Psoas muscle (tissue), 8 donors: ENCODE data around the gene NDUFB5. TPM values are rescaled to one million over a fixed set of nuclear protein-coding genes. Genes with fewer than 3 reads are reported as not detected.

ENCODE experiments used
- ATAC-seq, 4 donors: fragments of 200-7000 bp; cut with Tn5 transposase; one replicate each; pipeline ENCODE4 v1.9.1; 2020; ENCODE audit warnings: moderate library complexity in 3 of 4, mild to moderate bottlenecking in 2 of 4
- DNase-seq, 2 donors: peaks; one replicate each; pipeline ENCODE4 v3.0.0-alpha.2; 2020
- H3K27ac ChIP-seq: fragments of 200-600 bp; one replicate; pipeline ENCODE4 v1.8.0; 2022
- H3K27me3 ChIP-seq, 3 donors: fragments of 200-600 bp in 1 of 3; one replicate each; pipeline versions ENCODE4 v1.6.1 to v1.8.0; 2013 to 2022; ENCODE audit warnings: low read length in 2 of 3, mild to moderate bottlenecking in 2 of 3, moderate library complexity in 1 of 3; ENCODE audit not compliant: insufficient read depth in 3 of 3
- H3K36me3 ChIP-seq, 2 donors: fragments of 200-600 bp in 1 of 2; one replicate each; pipeline versions ENCODE4 v1.6.1 to v1.8.0; 2013 to 2022; ENCODE audit warnings: low read depth in 1 of 2, mild to moderate bottlenecking in 1 of 2, moderate library complexity in 1 of 2; ENCODE audit not compliant: insufficient read depth in 1 of 2
- H3K4me1 ChIP-seq: fragments of 200-600 bp; one replicate; pipeline ENCODE4 v1.8.0; 2022
- H3K4me3 ChIP-seq: fragments of 200-600 bp; one replicate; pipeline ENCODE4 v1.8.0; 2022; ENCODE audit warnings: mild to moderate bottlenecking
- H3K9me3 ChIP-seq: fragments of 200-600 bp; one replicate; pipeline ENCODE4 v1.8.0; 2022
- WGBS, 3 donors: extraction: QIAGEN DNeasy Blood & Tissue Kit; methylation state at CpG; one replicate each; pipeline versions ENCODE4 v1.1.6 to v1.1.7; 2013; 5-methylcytosine and 5-hydroxymethylcytosine counted together
- intact Hi-C, 2 donors: fragments of 100-400 bp; cut with DNase I; formaldehyde crosslinking; loops; one replicate each; pipeline versions ENCODE4 v1.11.0 to v1.14.2; 2022
- polyA plus RNA-seq, 3 donors: library from polyadenylated mRNA; stranded (reverse); fragments of 200-250 nt; gene quantifications; one replicate each; pipeline ENCODE4 v1.2.3, GENCODE V29; 2013
- total RNA-seq, 4 donors: library from RNA; stranded (reverse); fragmentation: NEBNext Ultra II Directional in 2 of 4; extraction: Animal tissue kit (Norgen Biotek cat#: 25700) in 2 of 4; gene quantifications; one replicate each; pipeline versions ENCODE4 v1.2.1 to v1.2.4, GENCODE V29; 2021 to 2023
- TF ChIP-seq, protein P1 (sequence below): fragments of 200-600 bp; IDR thresholded peaks from one replicate; pipeline ENCODE4 v1.8.0; 2022; ENCODE audit warnings: antibody characterized with exemption
- donor health status: healthy with polysubstance abuse.
- donor health status: DM: no; HTN: no; CAD: no; lungs with moderate emphysema.
- donor health status: Bipolar disorder and iron deficiency.
- donor health status: healthy.
- donor health status: DM: yes; HTN: yes; CAD: no.
- donor health status: DM: no; HTN: no; CAD: no.
- donor health status: DM: no; HTN: no; CAD: no.
- donor health status: DM: yes; HTN: yes; CAD: no.

The NDUFB5 gene
- total and polyA plus RNA-seq, 7 donors = 147 to 261 (median 181) TPM

DNA sequence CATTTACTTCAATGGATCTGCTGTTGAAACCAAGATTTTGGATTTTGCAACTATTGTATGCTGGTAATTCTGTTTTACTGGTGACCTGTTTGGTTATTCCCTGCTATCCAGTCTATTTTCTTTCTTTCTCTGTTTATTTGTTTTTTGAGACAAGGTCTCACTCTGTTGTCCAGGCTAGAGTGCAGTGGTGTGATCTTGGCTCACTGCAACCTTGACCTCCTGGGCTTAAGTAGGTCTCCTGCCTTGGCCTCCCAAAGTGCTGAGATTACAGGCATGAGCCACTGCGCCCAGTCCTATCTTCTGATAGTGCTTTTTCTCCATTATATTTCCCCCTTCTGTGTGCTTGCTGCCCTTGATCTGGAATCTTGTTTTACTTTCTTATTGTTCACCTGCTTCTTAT is 63.8 kb downstream of the NDUFB5 start:
- H3K4me1 ChIP-seq = peaks cover 75% of the 10 kb centered on the region
- H3K27me3 ChIP-seq = no peaks in the 10 kb centered on the region
- no peaks in the 10 kb centered on the region for H3K9me3 ChIP-seq
- WGBS, 3 donors = 94 to 100% (median 96%) methylated on average over 1 of the region's 1 CpG
- no peak overlapping the region for H3K4me3 ChIP-seq
- DNase-seq = no peak
- intact Hi-C loops = no loop called here
- H3K36me3 ChIP-seq = no peaks in the 10 kb centered on the region
- ATAC-seq = no peak
- TF ChIP-seq, protein P1, sequence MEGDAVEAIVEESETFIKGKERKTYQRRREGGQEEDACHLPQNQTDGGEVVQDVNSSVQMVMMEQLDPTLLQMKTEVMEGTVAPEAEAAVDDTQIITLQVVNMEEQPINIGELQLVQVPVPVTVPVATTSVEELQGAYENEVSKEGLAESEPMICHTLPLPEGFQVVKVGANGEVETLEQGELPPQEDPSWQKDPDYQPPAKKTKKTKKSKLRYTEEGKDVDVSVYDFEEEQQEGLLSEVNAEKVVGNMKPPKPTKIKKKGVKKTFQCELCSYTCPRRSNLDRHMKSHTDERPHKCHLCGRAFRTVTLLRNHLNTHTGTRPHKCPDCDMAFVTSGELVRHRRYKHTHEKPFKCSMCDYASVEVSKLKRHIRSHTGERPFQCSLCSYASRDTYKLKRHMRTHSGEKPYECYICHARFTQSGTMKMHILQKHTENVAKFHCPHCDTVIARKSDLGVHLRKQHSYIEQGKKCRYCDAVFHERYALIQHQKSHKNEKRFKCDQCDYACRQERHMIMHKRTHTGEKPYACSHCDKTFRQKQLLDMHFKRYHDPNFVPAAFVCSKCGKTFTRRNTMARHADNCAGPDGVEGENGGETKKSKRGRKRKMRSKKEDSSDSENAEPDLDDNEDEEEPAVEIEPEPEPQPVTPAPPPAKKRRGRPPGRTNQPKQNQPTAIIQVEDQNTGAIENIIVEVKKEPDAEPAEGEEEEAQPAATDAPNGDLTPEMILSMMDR = no peak
- peak overlapping the region; percentile 98 for H3K27ac ChIP-seq

DNA sequence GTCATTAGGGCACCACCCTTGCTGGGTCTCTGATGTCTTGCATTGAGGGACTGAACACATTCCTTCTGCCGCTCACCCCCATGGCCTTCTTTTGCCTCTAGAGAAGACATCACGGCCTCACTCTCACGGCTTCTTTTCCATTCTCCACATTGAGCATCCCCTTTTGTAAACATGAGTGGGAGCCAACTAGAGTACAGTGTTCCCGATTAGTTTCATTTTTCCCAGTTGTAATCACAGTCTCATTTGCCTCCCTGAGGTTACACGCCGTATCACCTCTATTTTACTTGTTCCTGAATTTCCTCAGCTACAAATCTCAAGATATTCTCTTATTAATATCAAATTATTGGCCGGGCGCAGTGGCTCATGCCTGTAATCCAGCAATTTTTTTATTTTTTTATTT is 65.7 kb downstream of the NDUFB5 start:
- Histone ChIP-seq H3K4me3 (peak overlapping the region; percentile 9), H3K27ac (peak overlapping the region; percentile 98), H3K4me1 (peaks cover 74% of the 10 kb centered on the region), H3K9me3 (no peaks in the 10 kb centered on the region), H3K36me3 (no peaks in the 10 kb centered on the region), H3K27me3 (no peaks in the 10 kb centered on the region)
- TF ChIP-seq, protein P1 = no peak
- ATAC-seq (no peak), DNase-seq (no peak)
- WGBS, 3 donors = 68 to 77% (median 75%) methylated on average over 8 of the region's 8 CpGs
- intact Hi-C loops = loop anchor here in 1 of 2 donors (5.0 kb wide), 1 partner anchor 37 kb away; no protein-coding TSS in a partner anchor

DNA sequence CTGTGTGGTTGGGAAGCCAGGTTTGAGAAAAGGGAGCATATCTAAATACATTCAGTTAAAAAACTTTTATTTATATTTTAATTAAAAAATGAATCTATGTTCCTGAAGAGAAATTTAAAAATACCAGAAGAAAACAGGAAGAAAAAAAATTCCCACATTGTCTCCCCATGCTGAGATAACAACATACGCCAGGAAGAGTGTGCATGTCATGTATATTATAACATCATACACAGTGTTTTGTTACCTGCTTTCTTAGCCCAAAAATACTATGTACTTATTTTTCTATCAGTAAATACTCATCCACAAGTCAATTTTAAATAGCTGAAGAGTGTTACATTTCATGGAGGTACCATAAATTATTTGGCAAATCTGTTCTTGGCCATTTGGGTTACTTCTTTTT is 66.7 kb downstream of the NDUFB5 start:
- Histone ChIP-seq H3K36me3 (no peaks in the 10 kb centered on the region), H3K27ac (peak overlapping the region; percentile 98), H3K27me3 (no peaks in the 10 kb centered on the region), H3K4me3 (peak overlapping the region; percentile 13), H3K9me3 (no peaks in the 10 kb centered on the region), H3K4me1 (peaks cover 65% of the 10 kb centered on the region)
- 72 to 87% (median 85%) methylated on average over 1 of the region's 1 CpG for WGBS, 3 donors
- DNase-seq (no peak), ATAC-seq (no peak)
- intact Hi-C loops = loop anchor here in 1 of 2 donors (5.0 kb wide), 1 partner anchor 36 kb away; no protein-coding TSS in a partner anchor
- TF ChIP-seq, protein P1 = no peak

DNA sequence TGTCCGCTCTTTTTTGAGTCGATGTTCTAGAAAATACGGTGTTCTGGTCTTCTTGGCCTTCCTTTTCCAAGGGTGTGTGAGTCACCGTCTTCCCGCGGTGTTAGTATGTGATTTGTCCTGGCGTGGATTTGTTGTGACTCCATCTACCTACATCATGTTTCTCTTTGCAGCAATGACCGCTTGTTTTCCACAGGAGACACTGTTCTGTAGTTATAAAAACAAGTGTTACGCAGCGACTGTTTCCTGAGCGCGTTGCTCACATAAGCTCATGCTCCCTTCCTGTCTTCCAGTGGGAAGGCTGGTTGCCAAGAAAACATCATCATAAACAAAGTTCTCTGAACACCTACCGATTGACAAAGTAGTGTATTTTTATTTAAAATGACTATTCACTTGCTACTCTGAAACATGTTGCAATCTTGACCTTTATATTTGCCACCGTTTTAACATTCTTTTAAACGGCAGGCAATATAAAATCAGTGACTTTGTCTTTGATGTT is 67.2 kb downstream of the NDUFB5 start:
- Histone ChIP-seq H3K4me3 (peak overlapping the region; percentile 13), H3K27ac (peak overlapping the region; percentile 98), H3K36me3 (no peaks in the 10 kb centered on the region), H3K4me1 (peaks cover 64% of the 10 kb centered on the region), H3K27me3 (no peaks in the 10 kb centered on the region), H3K9me3 (no peaks in the 10 kb centered on the region)
- intact Hi-C loops = loop anchor here in 1 of 2 donors (5.0 kb wide), 1 partner anchor 36 kb away; no protein-coding TSS in a partner anchor
- 45 to 51% (median 49%) methylated on average over 15 of the region's 15 CpGs for WGBS, 3 donors
- TF ChIP-seq, protein P1 = no peak
- DNase-seq (peak; percentile 17 to 75), ATAC-seq (peak; percentile 79 to 89 (median 85))

DNA sequence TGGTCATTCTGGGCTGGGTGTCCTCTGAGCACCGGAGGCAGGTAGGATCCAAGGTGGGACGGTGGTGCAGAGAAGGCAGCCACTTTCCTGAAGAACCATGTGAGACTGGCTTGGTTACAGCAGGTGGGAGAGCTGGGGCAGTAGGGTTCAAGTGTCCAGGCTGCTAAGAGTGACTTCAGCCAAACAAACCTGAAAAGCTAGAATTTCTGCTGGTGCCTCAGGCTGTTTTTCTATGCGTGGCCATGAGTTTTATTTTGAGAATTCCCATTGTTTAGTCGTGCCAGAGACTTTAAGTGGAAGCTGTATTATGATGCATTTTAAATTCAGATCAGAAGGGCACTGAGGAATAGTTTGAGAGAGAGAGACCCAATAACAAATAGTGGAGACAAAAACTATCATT is 68.3 kb downstream of the NDUFB5 start:
- TF ChIP-seq, protein P1 = no peak
- Histone ChIP-seq H3K27ac (peak overlapping the region; percentile 98), H3K4me3 (no peak overlapping the region), H3K9me3 (no peaks in the 10 kb centered on the region), H3K4me1 (peaks cover 58% of the 10 kb centered on the region), H3K36me3 (no peaks in the 10 kb centered on the region), H3K27me3 (no peaks in the 10 kb centered on the region)
- ATAC-seq (no peak), DNase-seq (no peak)
- 52 to 66% (median 54%) methylated on average over 4 of the region's 4 CpGs for WGBS, 3 donors
- intact Hi-C loops = loop anchor here in 1 of 2 donors (5.0 kb wide), 1 partner anchor 34 kb away; no protein-coding TSS in a partner anchor
